BJ (cell line): ENCODE results near the gene C20orf204. TPM values are rescaled to one million over a fixed set of nuclear protein-coding genes. Genes with fewer than 3 reads are reported as not detected.
A peak's percentile ranks its signal among the peaks of the same experiment; 100 is the strongest.

Experiments
- CTCF ChIA-PET: fragments of 350-600 bp; formaldehyde crosslinking; extraction: SDS; loops from one replicate; lab custom pipeline; 2021; ENCODE audit warnings: antibody characterized with exemption, inconsistent platforms; lab: Yijun Ruan, JAX
- POLR2A ChIA-PET: fragments of 300-600 bp; sonication (Branson Sonifier 250); formaldehyde crosslinking; extraction: SDS; loops from one replicate; lab custom pipeline; 2021; ENCODE audit warnings: antibody characterized with exemption; lab: Charles Lee
- DNase-seq: peaks from one replicate; pipeline ENCODE4 v3.0.0-alpha.2; 2011; ENCODE audit warnings: low read depth
- H3K27me3 ChIP-seq: 2 replicates; pipeline ENCODE4 v1.6.0; 2011; ENCODE audit warnings: low read length; ENCODE audit not compliant: control insufficient read depth, insufficient read depth
- H3K36me3 ChIP-seq: 2 replicates; pipeline ENCODE4 v1.5.1; 2011; ENCODE audit warnings: low read length; ENCODE audit not compliant: control insufficient read depth, insufficient read depth
- H3K4me3 ChIP-seq: 2 replicates; pipeline ENCODE4 v1.5.1; 2011; ENCODE audit warnings: low read depth, mild to moderate bottlenecking, control low read depth, low read length
- CTCF ChIP-seq: IDR thresholded peaks from 2 replicates; pipeline ENCODE4 v1.5.1; 2011; ENCODE audit warnings: low read depth, mild to moderate bottlenecking, control low read depth, inconsistent platforms, low read length, moderate library complexity; ENCODE audit not compliant: insufficient read depth
- polyA plus RNA-seq: library from polyadenylated mRNA; depleted of rRNA; stranded (reverse); fragments of >200 nt; gene quantifications from 2 replicates; pipeline ENCODE4 v1.2.3, GENCODE V29; 2011

The C20orf204 gene
- polyA plus RNA-seq, 1 experiment, result 0.05 TPM

GRCh38 chr20:64037498-64038213, 1.7 kb downstream of the C20orf204 start:
- TF ChIP-seq CTCF, result no peak
- peaks cover 21% of the 10 kb centered on the region for H3K27me3 ChIP-seq
- DNase-seq, result no peak
- CTCF ChIA-PET, result interaction anchor here (0.7 to 5.0 kb wide), 12 partner anchors 10 to 297 kb away, joined by 3 to 76 read pairs (median 6); partner anchors contain the start of genes PRPF6, RGS19 and SAMD10
- peaks cover 1% of the 10 kb centered on the region for H3K36me3 ChIP-seq
- no peak overlapping the region for H3K4me3 ChIP-seq
- POLR2A ChIA-PET, result no interaction called here

GRCh38 chr20:64038224-64038564, 2.2 kb downstream of the C20orf204 start:
- Histone ChIP-seq H3K27me3 (peaks cover 21% of the 10 kb centered on the region), H3K4me3 (no peak overlapping the region), H3K36me3 (peaks cover 1% of the 10 kb centered on the region)
- POLR2A ChIA-PET, result no interaction called here
- no peak for TF ChIP-seq CTCF
- DNase-seq, result no peak
- CTCF ChIA-PET, result interaction anchor here (0.5 to 5.0 kb wide), 17 partner anchors 8 to 297 kb away, joined by 3 to 76 read pairs (median 6); partner anchors contain the start of genes PRPF6, RGS19, SAMD10 and TCEA2

DNA sequence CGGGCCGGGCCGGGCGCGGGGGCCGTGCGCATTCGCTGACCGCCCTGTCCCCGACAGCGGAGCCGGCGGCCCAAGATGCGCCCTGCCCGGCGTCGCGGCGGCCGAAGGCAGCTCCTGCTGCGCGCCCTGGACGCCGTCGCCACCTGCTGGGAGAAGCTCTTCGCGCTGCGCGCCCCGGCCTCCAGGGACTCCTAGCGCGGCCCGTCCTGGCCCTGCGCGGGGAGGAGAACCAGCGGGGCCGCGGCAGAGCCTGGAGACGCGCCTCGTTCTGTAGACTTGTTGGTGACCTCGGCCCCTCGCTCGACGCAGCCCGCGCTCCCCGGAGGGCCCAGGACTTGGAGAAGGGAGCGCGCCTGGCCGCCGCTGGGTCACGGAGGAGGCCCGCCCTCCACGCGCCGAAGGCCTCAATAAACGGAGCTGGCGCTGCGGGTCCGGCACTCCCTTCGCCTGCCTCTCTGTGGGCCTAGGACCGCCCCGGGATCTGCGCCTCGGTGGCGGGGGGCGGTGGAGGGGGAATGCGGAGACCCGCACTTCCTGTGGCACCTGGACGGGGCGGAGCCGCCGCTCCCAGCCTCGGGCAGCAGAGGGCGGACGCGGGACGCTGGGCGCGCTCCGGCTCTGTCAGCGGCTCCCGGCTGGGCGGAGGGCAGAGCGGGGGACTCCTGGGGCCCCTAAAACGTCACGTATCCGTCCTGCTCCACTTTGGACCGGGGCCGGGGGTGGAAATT, 2.7 kb downstream of the C20orf204 start:
- H3K36me3 ChIP-seq, result peaks cover 1% of the 10 kb centered on the region
- CTCF ChIA-PET, result interaction anchor here (0.5 to 5.0 kb wide), 24 partner anchors 9 to 541 kb away, joined by 3 to 76 read pairs (median 4); partner anchors contain the start of genes PRPF6, PTK6, RGS19 and SAMD10
- peak; percentile 60 for TF ChIP-seq CTCF
- peaks cover 21% of the 10 kb centered on the region for H3K27me3 ChIP-seq
- peak overlapping the region; percentile 45 for H3K4me3 ChIP-seq
- no peak for DNase-seq
- POLR2A ChIA-PET, result no interaction called here

- Histone ChIP-seq H3K27me3 (peaks cover 21% of the 10 kb centered on the region), H3K4me3 (peak overlapping the region; percentile 45), H3K36me3 (no peaks in the 10 kb centered on the region; the same call in 1 of the 2 replicates)
- POLR2A ChIA-PET, result no interaction called here
- CTCF ChIA-PET, result interaction anchor here (0.6 to 5.0 kb wide), 19 partner anchors 10 to 542 kb away, joined by 3 to 76 read pairs (median 4); partner anchors contain the start of genes PRPF6, PTK6, SAMD10 and TCEA2
- DNase-seq, result no peak
- no peak for TF ChIP-seq CTCF
Measured at GRCh38 chr20:64039293-64040160, 3.5 kb downstream of the C20orf204 start.
